Suprapubic skin (tissue), 4 donors: Measurements from ENCODE around the gene PTBP3.

Experiments
- CTCF ChIP-seq, 2 donors: fragments of 200-600 bp in 1 of 2; fragments of 450-650 bp in 1 of 2; sonication (generic) in 1 of 2; IDR thresholded peaks; one replicate each; pipeline ENCODE4 v1.5.1; 2016 to 2019; ENCODE audit warnings: antibody characterized with exemption in 2 of 2, mild to moderate bottlenecking in 1 of 2, moderate library complexity in 1 of 2
- EP300 ChIP-seq: sonication (generic); formaldehyde crosslinking; IDR thresholded peaks from one replicate; pipeline ENCODE4 v1.6.1; 2017; ENCODE audit warnings: antibody characterized with exemption
- POLR2A ChIP-seq, 2 donors: fragments of 450-650 bp; IDR thresholded peaks; one replicate each; pipeline ENCODE4 v1.6.1; 2017; ENCODE audit warnings: antibody characterized with exemption in 2 of 2, mild to moderate bottlenecking in 2 of 2, moderate library complexity in 2 of 2
- POLR2AphosphoS5 ChIP-seq, 3 donors: sonication (generic); formaldehyde crosslinking; IDR thresholded peaks; one replicate each; pipeline ENCODE4 v1.6.1; 2017; ENCODE audit warnings: antibody characterized with exemption in 3 of 3

- TF ChIP-seq CTCF (IDR thresholded peaks at IDR 0.05) (no peak), POLR2A (IDR thresholded peaks at IDR 0.05) (no peak), POLR2AphosphoS5 (IDR thresholded peaks at IDR 0.05) (no peak), EP300 (no peak)
These were observed 53.9 kb downstream of the PTBP3 start for GRCh38 chr9:112279501-112279900.
